ENCODE measurements around the gene HBD.

HBD gene

DNA sequence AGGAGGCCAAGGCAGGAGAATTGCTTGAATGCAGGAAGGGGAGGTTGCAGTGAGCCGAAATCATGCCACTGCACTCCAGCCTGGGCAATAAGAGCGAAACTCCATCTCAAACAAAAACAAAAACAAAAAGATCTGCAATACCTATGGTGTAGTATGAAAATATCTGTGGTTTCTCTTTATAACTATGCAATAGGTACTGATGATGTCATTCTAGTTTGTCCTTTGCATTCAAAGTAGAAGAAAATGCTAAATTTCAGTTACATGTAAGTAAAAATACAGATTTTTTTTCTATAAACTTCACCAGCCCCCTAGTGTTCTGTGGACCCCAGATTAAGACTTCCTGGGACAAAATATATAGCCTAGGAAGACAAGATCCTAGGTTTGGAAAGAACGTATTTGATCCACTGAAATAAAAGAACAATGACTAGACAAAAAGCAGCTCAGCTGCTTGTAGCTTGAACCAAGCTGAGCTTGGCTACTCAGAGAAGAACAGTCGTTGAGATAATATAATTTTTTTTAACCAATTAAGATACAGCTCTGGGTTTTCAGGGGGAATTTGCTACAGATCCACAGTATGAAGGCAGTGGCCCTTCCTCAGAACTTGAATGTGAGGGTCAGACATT, 38.2 kb upstream of the HBD start:
- H3K27me3 ChIP-seq: no peaks in the 10 kb centered on the region
- no peaks in the 10 kb centered on the region for H3K4me1 ChIP-seq
- DNase-seq: no peak
- no peaks in the 10 kb centered on the region for H3K36me3 ChIP-seq
- H3K9me3 ChIP-seq: no peaks in the 10 kb centered on the region
- TF ChIP-seq, protein P1, sequence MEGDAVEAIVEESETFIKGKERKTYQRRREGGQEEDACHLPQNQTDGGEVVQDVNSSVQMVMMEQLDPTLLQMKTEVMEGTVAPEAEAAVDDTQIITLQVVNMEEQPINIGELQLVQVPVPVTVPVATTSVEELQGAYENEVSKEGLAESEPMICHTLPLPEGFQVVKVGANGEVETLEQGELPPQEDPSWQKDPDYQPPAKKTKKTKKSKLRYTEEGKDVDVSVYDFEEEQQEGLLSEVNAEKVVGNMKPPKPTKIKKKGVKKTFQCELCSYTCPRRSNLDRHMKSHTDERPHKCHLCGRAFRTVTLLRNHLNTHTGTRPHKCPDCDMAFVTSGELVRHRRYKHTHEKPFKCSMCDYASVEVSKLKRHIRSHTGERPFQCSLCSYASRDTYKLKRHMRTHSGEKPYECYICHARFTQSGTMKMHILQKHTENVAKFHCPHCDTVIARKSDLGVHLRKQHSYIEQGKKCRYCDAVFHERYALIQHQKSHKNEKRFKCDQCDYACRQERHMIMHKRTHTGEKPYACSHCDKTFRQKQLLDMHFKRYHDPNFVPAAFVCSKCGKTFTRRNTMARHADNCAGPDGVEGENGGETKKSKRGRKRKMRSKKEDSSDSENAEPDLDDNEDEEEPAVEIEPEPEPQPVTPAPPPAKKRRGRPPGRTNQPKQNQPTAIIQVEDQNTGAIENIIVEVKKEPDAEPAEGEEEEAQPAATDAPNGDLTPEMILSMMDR (IDR thresholded peaks at IDR 0.05; ENCODE audit: low read depth, low read length): no peak
- no peak overlapping the region for H3K4me3 ChIP-seq (ENCODE audit: low read depth, low read length)

DNA sequence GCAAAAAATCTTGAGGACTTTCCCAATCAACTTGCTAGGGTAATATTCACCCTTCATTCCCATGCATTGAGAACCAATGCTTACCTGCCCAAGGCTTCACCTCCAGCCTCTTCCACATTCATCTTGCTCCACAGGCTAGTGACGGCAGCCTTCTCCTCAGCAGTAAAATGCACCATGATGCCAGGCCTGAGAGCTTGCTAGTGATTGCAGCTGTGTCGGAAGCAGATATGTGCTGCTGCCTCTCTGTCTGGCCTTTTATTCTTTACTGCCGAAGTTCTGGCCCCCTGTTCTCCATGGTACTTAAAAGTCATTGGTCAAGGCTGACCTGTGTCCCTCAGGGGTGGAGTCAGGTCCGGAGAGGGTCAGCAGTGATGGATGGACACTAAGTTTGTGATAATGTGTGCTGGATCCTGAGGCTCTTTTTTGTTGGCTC, 35.4 kb upstream of the HBD start, which contains the start of gene HBE1:
Gene HBE1 (minus strand): TSS at position 231 of the 433 bp plus-strand sequence. CDS start 55 bp downstream, at position 176.
- Histone ChIP-seq H3K4me3 (ENCODE audit: low read depth, low read length) (no peak within 1 kb of the TSS), H3K36me3 (no peaks in the 10 kb centered on the region), H3K27me3 (no peaks in the 10 kb centered on the region), H3K4me1 (no peaks in the 10 kb centered on the region), H3K9me3 (no peaks in the 10 kb centered on the region)
- no peak for DNase-seq
- TF ChIP-seq, protein P1 (IDR thresholded peaks at IDR 0.05; ENCODE audit: low read depth, low read length): no peak

DNA sequence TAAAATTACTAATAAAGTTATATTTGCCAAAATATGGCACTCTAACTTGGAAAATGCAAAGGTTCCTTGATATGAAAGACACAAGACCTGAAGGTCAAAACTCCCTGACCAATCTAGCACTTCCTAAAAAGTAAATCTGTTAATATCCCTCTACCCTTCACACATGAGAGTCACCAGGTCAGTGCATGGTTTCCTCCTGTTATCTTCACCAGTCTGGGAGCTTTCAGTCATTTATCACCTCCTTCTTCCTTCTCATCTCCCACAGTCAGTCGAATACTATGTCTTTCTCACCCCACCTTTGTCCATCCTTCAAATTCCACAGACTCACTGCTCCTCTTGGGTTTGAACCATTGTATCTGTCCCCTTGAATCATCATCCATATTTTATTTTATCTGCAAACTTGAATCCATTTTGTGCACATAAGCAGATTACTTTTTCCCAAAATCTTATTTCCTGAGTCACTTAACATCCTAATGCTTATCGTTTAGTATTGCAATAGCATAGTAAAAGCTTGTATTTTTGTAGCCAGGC, 32.8 kb upstream of the HBD start:
- H3K9me3 ChIP-seq: no peaks in the 10 kb centered on the region
- no peaks in the 10 kb centered on the region for H3K36me3 ChIP-seq
- TF ChIP-seq, protein P1 (IDR thresholded peaks at IDR 0.05; ENCODE audit: low read depth, low read length): no peak
- H3K4me3 ChIP-seq (ENCODE audit: low read depth, low read length): no peak overlapping the region
- no peak for DNase-seq
- H3K27me3 ChIP-seq: no peaks in the 10 kb centered on the region
- no peaks in the 10 kb centered on the region for H3K4me1 ChIP-seq

DNA sequence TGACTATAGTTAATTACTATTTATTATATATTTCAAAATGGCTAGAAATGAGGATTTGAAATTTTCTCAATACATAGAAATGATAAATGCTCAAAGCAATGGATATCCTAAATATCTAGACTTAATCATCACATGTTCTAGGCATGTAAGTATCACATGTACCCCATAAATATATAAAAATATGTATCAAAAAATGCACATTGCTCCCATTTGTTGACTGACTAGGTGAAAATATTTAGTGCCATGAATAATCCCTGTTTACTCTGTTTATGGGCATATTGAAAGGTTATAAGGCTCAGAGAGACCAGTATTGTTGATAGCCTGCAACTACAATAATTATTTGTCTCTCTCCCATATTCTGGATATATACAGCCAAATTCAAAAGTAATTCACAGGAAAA, 32.3 kb upstream of the HBD start:
- DNase-seq: no peak
- Histone ChIP-seq H3K9me3 (no peaks in the 10 kb centered on the region), H3K36me3 (no peaks in the 10 kb centered on the region), H3K27me3 (no peaks in the 10 kb centered on the region), H3K4me1 (no peaks in the 10 kb centered on the region), H3K4me3 (ENCODE audit: low read depth, low read length) (no peak overlapping the region)
- TF ChIP-seq, protein P1 (IDR thresholded peaks at IDR 0.05; ENCODE audit: low read depth, low read length): no peak

DNA sequence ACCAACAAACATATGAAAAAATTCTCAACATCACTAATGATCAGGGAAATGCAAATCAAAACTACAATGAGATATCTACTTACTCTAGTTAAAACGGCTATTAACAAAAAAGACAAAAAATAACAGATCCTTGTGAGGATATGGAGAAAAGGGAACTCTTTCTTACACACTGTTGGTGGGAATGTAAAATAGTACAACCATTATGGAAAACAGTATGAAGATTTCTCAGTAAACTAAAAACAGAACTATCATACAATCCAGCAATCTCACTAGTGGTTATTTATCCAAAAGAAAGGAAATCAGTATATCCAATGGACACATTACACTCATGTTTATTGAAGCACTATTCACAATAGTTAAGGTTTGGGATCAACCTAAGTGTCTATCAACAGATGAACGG, 31.5 kb upstream of the HBD start:
- DNase-seq: no peak
- Histone ChIP-seq H3K4me1 (no peaks in the 10 kb centered on the region), H3K27me3 (no peaks in the 10 kb centered on the region), H3K4me3 (ENCODE audit: low read depth, low read length) (no peak overlapping the region), H3K36me3 (no peaks in the 10 kb centered on the region), H3K9me3 (no peaks in the 10 kb centered on the region)
- TF ChIP-seq, protein P1 (IDR thresholded peaks at IDR 0.05; ENCODE audit: low read depth, low read length): no peak

DNA sequence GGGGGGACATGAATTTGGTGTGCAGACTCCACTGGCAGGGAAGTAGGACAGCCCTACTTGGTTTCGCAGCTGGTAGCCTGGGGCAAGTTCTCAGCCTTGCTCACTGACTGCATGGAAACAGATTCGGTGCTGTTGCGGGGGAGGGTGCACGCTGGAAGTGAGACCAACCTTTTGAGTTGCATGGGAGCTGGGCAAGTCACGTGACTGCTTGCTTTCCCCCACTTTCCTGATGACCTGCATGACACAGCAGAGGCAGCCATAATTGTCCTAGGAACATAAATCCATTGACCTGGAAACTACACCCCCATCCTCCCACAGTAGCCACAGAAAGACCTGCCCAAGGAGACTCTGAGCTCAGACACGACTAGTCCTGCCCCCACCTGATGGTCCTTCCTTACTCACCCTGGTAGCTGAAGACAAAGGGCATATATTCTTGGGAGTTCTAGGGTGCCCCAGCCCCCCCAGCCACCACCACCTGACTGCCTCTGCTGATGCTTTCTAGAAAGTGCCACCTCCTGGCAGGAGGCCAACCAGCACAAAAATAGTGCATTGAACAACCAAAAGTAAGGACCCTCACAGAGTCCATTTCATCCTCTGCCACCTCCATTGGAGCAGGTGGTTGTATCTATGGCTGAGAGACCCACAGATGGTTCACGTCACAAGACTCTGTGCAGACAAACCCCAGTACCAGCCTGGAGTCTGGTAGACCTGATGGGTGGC, 24.4 kb upstream of the HBD start:
- H3K4me1 ChIP-seq: no peaks in the 10 kb centered on the region
- no peaks in the 10 kb centered on the region for H3K9me3 ChIP-seq
- H3K27me3 ChIP-seq: no peaks in the 10 kb centered on the region
- H3K4me3 ChIP-seq (ENCODE audit: low read depth, low read length): no peak overlapping the region
- DNase-seq: no peak
- TF ChIP-seq, protein P1 (IDR thresholded peaks at IDR 0.05; ENCODE audit: low read depth, low read length): no peak
- H3K36me3 ChIP-seq: no peaks in the 10 kb centered on the region

All from BE2C (cell line).